ENCODE measurements around the gene ALG9.

Gene ALG9

DNA sequence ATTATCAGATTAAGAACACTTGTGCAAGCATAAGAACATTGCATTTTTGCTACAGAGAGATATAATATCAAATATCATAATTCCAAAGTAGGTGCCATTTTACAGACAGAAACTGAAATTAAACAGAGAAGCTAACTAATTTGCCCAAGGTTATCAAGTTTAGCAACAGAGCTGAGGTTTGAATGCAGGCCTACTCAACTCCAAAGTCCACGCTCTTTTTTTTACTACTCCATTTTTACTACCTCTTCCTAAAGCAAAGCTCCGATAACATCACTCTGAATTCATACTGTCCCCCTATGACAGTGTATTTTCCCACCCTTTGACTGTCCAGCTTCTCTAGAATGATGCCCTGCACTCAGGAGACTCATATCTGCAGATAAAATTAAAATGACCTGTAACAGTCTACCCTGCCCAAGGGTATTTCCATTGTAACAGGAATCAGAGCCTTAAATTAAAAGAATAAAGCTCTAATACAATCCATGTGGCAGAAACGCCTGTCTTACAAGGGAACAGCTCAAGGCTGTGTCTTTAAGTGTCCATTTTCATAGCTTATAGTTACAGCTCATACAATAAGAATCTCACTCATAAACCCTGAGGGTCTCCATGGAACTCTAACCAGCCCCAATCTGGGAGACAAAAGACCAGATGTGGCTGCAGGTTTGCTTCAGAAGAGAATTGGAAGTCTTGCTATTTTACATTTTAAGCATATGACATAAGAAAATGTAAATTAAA lies 36.8 kb downstream of the ALG9 start:
- DNase-seq (ENCODE audit: low spot score): no peak

DNA sequence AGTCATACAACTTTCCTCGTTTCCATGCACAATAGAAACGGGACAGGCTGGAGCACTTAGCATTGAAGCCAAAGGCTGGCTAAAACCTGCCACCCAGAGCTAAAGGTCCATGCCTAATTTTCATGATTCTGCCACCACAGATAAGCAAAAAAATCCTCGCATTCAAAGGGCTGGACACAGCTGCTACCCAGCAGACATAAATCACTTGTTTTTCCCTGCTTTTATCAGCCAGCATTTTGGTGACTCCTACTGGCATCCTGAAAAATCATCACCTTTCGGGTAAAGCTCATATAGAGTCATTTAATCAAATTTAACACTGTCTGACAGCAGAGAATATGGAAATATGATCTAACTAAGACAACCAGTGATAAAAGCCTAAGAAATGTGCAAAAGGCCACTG lies 37.9 kb downstream of the ALG9 start:
- no peak for DNase-seq (ENCODE audit: low spot score)

DNA sequence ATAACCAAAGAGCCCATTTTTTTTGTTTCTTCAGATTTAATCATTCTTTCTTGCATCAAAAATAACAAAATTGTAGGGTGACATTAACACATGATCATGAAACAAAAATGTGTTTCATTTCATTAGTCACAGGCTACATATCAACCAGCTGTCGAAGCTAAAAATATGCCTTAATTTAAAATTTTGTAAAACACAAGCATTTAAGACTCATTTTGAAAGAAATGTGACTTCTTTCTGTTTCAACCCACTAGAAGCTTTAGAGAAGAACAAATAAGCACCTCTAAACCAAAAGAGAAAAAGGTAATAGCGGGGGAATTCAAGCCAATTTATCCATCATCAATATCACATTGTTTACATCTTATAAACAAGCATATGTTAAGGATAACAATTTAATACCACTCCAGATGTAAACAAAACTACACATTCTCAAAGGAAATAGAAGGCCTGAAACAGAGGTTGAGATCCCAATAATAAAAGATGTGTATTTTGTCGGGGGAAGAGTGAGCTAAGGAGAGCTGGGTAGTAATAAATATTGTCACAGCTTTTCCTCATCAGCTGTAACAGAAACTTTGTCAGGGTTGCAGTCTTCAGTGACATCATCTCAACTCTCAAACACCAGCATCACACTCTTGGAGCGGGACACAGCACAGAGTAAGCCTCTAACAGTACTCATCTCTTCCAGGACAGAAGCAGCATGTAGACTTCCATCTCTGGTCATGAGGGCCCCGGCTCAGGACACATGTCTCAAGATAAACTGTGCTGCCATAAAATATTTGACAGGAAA lies 42.0 kb downstream of the ALG9 start:
- no peak for DNase-seq (ENCODE audit: low spot score)

DNA sequence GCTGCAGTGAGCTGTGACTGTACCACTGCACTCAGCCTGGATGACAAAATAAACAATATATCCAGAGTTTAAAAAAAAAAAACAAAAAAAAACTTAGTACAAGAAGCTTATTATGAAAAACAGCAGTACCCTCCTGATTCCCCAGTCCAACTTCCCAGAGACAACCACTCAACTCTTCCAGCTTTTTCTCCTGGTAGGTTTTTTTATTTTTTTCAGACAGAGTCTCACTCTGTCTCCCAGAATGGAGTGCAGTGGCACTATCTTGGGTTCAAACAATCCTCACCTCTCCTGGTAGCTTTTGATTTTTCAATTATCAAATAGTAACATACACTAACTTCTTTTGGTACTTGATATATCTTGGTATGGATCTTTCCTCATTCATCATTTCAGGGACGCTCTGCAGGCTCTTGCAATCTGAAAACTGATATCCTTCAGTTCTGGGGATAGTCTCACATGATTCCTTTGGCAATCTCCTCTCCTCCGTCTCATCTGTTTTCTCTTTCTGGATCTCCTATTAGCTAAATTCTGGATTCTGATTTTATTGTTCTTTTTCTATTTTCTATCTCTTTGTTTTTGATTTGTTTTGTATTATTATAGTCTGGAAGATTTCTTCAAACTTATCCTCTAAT lies 44.9 kb downstream of the ALG9 start:
- DNase-seq (ENCODE audit: low spot score): no peak

DNA sequence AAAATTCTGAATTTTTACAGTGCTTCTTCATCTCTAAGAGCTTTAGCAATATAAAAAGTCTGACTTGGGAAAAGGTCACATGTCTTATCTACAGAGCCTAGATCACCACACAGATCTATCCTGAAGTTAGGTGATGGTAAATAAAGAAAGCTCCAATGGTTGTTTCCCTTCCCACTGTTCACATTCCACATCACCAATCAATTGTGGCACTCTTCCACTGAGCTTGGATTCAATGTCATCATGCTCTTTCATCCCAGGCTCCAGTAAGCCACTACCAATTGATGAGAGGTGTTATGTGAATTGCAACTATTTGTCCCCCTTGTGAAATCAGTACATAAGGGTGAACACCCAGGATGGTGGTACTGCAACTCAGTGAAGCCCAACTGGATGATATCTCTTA lies 47.8 kb downstream of the ALG9 start:
- no peak for DNase-seq (ENCODE audit: low spot score)

DNA sequence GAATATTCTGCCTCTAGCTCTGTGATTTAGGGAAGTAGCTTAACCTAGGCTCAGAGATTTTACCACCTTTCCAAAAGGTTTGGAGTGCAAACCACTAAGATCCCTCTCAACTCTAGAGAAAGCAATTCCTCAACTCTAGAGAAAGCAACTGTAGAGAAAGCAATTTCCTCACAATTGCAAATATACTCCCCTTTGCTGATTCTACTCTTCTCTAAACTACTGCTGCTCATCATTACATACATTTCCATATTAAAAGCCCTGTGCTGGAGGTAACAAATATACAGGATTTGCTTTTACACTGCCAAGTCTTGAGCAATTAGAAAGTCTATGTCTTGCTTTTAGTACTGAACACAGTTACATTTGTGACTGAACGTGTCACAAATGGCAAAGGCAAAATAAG lies 48.2 kb downstream of the ALG9 start:
- no peak for DNase-seq (ENCODE audit: low spot score)

DNA sequence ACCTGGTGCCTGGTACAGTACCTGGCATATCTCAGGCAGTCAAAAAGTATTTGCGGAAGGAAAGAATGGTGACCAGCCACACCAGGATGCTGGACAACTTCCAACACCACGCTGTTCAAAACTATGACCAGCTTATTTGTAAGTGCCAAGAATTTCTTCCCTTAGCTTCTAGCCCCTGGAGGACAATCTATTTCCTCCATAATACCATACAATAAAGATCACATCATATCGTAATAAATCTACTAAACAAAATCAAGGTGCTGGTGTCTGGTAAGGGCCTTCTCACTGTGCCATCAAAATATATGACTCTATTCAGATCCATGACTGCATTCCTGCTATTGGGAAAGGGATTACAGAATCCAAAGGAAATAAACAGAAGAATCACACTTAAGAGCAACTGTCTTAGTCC lies 51.5 kb downstream of the ALG9 start:
- DNase-seq (ENCODE audit: low spot score): no peak

DNA sequence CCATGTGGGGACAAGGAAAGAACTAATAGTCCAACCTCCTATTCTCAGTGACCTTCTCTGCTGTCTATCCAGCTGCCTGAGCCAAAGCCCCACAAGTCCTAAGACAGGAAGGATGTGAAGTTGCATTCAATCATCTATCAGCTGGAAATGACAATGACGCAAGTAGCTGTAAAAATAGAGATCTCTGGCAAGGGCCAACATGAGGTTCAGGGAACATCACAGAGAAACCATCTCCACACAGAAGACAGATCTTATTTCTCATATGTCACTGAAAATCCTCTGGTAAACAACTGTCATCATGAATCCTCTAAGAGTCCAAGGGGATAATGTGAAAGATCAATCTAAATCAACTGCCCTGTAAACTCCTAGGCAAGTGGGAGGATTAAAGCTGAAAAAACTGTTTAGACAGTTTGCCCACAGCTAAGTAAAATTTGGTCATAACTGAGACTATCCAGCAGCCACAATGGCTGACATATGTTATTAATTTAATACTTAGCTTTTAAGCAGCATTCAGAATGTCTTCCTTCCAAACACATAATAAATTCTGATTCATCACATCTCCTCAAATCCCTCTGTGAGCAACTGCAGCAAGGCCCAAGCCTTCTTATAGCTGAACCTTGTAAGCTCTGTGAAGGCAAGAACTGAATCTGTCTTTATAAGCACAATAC lies 52.1 kb downstream of the ALG9 start:
- DNase-seq (ENCODE audit: low spot score): no peak

DNA sequence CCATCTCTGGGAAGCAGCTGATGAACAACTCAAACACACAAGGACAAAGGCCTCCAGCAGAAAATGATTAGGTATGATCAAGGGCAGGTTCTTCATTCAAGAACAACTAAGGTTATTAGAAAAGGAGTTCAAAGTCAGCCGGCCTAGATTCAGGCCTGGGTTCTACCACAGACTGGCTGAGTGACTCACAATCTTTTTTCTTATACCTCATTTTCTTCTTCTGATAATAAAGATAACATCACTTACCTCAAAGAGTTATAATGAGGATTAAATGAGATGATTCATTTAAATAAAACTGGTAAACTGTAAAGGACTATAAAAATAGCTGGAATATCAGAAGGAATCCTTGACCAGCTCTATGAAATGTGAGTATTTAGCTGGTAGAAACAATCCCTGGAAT lies 55.9 kb downstream of the ALG9 start:
- no peak for DNase-seq (ENCODE audit: low spot score)

DNA sequence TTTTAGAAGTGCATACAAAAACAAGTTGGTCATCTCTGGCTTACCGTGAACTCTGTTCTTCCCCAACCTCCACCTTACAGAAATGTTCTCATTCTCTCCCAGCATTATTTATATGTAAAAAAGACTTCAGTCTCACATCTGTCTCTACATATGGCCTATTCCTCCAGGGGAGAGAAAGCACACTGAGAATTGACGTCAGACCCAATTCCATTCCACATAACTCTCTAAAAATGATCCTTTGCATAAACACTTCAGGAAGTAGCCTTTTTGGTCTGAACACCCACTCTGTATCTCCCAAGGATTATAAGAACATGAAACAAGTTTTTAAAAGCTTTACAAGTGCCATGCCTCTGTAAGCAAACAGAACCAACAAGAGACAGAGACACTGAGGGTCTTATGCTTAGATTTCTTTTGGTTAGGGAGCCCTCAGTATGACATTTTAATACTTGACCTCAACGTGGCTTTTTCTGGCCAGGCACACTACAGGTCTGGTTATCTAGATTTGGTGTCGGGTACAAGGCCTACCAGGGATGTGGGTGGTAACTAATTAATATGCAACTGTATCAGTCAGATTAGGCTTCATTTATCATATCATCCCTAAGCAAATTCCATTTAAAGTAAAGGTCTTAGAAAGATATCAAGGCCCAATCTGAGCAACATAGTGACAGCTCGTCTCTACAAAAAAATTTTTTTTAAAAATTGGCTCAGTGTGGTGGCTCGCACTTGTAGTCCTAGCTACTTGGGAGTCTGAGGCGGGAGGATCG lies 56.6 kb downstream of the ALG9 start:
- DNase-seq (ENCODE audit: low spot score): no peak

DNA sequence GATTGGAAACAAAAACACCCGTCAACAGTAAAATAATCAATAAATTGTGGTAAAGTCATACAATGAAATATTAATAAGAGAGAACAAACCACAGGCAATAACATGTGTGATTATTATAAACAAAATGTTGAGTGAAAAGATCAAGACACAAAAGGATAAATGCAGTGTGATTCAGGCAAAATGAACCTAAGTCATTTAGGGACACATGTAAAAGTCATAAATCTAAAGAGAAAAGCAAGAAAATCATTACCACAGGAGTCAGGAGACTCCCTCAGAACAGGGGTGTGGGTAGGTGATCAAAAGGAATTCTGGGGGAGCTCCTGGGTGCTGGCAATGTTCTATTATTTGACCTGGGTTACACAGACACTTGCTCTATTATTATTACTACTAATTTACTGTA lies 57.3 kb downstream of the ALG9 start:
- no peak for DNase-seq (ENCODE audit: low spot score)

DNA sequence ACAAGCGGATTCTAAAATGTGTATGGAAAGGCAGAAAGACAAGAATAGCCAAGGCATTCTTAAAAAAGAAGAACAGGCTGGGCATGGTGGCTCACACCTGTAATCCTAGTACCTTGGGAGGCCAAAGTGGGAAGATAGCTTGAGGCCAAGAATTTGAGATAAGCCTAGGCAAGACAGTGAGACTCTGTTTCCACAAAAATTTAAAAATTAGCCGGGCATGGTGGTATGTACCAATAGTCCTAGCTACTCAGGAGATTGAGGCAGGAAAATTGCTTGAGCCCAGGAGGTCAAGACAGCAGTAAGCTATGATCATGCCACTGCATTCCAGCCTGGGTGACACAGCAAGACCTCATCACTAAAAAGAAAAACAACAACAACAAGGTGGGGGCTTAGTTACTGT lies 59.2 kb downstream of the ALG9 start:
- DNase-seq (ENCODE audit: low spot score): no peak

DNA sequence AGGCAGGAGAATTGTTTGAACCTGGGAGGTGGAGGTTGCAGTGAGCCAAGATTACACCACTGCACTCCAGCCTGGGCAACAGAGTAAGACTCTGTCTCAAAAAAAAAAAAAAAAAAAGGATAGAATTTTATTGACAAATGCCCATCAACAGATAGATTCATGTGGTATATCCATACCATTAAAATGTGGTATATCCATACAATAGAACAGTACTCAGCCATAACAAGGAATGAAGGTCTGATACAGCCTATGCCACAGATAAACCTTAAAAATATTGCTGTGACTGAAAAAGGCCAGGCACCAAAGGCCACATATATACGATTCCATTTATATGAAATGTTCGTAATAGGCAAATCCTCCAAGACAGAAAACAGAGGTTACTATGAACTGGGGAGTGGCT lies 59.9 kb downstream of the ALG9 start:
- no peak for DNase-seq (ENCODE audit: low spot score)

DNA sequence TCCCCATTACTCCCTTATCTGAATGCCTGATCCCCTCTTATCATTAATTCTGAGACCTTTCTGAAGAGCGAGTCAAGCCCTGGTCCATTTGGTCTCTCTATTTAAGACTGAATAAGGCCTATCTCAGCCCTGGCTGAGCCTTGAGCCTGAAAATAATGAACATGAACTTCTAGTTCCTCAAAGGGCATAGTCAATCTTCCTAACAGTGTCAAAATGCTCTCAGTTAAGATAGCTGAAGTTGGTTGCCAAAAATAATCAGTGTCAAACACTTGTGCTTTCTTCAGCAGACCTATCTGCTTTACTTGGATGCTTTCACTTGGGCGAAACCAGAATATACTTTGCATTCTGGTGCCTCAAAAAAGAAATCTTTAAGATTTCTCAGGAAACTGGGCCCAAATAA lies 62.5 kb downstream of the ALG9 start:
- DNase-seq (ENCODE audit: low spot score): no peak

DNA sequence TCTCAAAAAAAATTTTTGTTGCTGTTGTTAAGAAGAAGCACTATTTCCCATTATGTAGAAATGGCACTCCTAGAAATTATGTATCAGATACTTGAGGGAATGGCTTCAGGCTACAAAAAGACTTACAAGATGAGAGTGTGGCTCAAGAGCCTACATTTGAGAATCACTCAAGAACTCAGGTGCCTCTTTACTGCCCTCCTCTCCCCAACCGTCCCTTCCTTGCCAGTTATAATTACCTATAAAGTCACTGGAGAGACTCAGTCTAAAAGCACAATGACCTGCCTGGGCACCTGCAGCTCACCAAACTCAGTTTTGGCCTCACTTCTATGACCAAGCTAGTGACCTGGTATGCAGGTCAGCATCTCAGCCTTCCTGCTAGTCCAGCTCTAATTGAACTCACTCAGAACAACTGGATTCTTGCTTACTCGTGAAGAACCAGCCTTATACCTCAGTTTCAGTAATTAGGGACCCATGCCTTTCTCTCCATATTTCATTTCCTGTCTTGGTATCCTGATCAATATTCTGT lies 63.3 kb downstream of the ALG9 start:
- no peak for DNase-seq (ENCODE audit: low spot score)

DNA sequence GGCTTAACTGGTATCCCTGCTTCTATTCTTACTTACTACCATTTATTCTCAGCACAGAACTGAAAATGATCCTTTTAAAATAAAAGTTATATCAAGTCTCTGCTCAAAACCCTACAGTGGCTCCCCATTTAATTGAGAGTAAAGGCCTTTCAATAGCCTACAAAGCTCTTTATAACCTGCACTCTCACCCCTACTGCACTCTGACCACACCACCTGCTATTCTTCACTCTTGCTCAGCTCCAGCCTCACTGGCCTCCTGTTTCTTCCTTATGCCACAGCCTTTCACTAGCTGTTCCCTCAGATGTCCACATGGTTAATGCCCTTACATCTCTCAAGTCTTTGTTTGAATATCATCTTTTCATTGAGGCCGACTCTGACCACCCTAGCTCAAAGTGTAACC lies 64.3 kb downstream of the ALG9 start:
- DNase-seq (ENCODE audit: low spot score): no peak

DNA sequence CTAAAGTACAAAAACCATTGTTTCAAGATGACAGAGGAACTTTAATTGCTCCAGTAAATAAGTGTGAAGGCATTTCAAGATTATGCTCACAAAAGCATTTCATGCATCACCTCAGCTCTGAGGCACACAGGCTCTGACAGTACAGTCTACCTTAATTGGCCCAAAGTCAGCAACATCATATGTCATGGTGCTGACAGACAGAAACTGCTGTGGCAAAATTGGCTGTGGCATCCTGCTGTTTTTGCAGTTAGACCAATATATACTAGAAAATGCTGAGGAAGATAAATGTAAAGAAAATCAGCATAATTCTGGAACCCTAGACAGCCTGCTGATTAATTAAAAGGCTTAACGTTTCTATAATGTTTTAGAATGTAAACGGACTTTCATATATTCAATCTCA lies 70.2 kb downstream of the ALG9 start:
- DNase-seq (ENCODE audit: low spot score): no peak

DNA sequence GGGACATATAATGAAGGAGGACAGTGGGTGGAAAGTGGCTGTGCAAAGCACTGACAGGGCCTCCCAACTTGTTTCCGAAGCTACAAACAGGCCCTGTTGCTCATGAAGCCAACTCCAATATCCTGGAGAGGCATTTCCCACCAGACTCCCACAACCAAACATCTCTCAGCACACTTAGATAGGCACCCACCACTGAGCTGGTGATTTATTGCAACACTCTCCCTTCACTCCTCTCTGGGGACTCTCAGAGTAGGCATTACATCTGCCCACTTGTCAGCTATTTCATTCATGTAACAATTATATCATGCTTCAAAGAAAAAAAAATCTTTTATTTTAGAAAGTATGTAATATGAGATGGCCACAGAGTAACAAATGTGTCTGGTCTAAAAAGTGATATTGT lies 73.1 kb downstream of the ALG9 start:
- DNase-seq (ENCODE audit: low spot score): no peak

DNA sequence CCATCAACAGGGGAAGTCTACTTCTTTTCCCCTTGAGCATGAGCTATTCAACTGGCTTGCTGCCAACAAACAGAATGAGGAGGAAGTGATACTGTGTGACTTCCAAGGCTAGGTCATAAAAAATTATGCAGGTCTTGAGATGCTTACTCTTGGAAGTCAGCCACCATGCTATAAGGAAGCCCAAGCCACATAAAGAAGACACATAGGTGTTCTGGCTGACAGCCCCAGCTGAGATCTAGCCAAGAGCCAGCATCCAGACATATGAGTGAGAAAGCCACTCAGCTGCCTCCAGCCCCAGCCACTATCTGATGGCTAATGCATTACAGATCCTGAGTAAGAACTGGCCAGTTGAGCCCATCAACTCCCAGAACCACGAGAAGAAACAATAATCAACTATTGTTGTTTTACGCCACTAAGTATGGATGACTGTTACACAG lies 74.2 kb downstream of the ALG9 start:
- DNase-seq (ENCODE audit: low spot score): no peak

DNA sequence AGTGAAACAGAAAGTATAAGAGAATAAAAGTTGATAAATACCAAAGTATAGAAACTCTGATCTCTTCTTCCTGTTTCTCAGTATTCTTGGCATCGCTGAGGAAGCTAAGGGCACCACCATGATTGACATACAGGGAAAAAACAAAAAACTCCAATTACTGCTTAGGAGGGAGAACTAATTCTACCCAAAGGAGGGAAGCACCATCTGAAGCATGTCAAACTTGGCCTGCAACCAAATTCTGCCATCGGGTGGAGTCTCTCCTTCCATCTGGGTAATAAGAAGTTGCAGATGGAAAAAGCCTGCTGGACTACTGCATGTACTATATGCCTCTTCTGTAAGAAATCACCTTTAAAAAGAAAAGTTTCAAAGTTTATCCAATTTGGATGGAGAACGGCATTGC lies 74.7 kb downstream of the ALG9 start:
- DNase-seq (ENCODE audit: low spot score): no peak

DNA sequence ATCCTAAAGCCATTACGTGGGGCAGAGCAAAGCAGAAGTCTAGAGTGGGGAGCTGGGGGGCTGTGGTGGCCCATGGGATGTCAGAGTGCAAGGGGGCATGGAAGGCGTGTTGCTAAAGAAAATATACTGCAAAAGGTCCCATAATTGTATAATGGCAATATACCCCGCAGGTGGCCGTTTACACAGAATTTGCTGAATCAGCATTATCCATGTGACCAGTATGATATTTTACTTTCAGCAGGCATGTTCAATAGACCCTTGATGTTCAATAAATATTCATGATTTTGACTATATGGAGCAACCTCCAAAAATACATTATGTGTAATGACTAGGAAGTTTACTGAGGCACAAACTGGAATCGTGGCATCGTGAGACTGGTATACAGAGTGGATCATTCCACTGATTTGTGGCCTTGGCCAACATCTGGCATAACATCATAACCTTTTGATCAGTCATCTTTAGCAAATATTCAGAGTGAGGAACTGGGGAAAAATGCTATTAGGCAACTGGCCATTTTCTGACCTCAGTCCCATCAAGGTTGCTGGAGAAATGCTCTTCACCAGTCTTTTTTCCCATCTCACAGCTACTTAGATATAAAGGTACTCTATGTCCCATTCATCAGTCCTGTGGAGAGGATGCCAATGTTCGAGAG lies 75.9 kb downstream of the ALG9 start:
- no peak for DNase-seq (ENCODE audit: low spot score)

Data from HuH-7 (cell line).